ENCODE results near the gene PSD2.

The PSD2 gene

DNA sequence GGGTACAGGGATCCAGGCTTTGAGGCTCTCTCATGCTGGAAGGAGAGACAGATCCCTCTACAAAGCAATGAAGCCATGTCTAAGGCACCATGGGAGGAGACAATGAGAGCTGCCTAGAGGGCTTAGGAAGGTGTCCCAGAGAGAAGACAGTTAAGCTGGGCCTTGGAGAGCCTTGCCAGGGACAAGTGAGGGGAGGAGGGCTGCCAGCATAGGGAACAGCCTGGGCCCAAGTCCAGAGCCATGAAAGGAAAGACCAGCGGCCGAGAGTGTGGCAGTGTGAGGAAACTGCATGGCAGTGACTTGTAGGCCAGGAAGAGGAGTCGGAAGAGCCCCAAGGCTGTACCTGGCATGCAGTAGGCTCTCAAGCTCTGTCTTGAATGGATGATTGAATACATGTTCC lies 88.5 kb downstream of the PSD2 start:
- no peaks in the 10 kb centered on the region for H4K20me1 ChIP-seq (ENCODE audit: low read depth, low read length)
- no peaks in the 10 kb centered on the region for H3K79me2 ChIP-seq (ENCODE audit: insufficient read depth, low read length)
- H3K36me3 ChIP-seq (ENCODE audit: low read length), result no peaks in the 10 kb centered on the region
- H3K9ac ChIP-seq (ENCODE audit: low read length), result no peak overlapping the region
- H3K9me2 ChIP-seq (replicated peaks; ENCODE audit: insufficient read depth, low read length), result no peaks in the 10 kb centered on the region
- no peak overlapping the region for H3K27ac ChIP-seq (ENCODE audit: low read depth, low read length)
- H3F3A ChIP-seq (ENCODE audit: insufficient read depth), result no peaks in the 10 kb centered on the region
- H3K4me3 ChIP-seq (ENCODE audit: insufficient read depth, low read length, poor library complexity, severe bottlenecking), result no peak overlapping the region
- no peaks in the 10 kb centered on the region for H3K9me3 ChIP-seq (ENCODE audit: insufficient read depth, low read length)
- H3K4me2 ChIP-seq (ENCODE audit: low read depth, low read length, poor library complexity, severe bottlenecking), result no peak overlapping the region
- H2AFZ ChIP-seq (ENCODE audit: low read depth, low read length, severe bottlenecking), result no peak overlapping the region
- TF ChIP-seq, protein P1, sequence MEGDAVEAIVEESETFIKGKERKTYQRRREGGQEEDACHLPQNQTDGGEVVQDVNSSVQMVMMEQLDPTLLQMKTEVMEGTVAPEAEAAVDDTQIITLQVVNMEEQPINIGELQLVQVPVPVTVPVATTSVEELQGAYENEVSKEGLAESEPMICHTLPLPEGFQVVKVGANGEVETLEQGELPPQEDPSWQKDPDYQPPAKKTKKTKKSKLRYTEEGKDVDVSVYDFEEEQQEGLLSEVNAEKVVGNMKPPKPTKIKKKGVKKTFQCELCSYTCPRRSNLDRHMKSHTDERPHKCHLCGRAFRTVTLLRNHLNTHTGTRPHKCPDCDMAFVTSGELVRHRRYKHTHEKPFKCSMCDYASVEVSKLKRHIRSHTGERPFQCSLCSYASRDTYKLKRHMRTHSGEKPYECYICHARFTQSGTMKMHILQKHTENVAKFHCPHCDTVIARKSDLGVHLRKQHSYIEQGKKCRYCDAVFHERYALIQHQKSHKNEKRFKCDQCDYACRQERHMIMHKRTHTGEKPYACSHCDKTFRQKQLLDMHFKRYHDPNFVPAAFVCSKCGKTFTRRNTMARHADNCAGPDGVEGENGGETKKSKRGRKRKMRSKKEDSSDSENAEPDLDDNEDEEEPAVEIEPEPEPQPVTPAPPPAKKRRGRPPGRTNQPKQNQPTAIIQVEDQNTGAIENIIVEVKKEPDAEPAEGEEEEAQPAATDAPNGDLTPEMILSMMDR (IDR thresholded peaks at IDR 0.05; ENCODE audit: insufficient read depth, low read length, poor library complexity, severe bottlenecking), result no peak
- TF ChIP-seq EZH2phosphoT487 (conservative IDR thresholded peaks at IDR 0.05; ENCODE audit: low read length), result no peak
- no peaks in the 10 kb centered on the region for H3K27me3 ChIP-seq (ENCODE audit: low read length)

DNA sequence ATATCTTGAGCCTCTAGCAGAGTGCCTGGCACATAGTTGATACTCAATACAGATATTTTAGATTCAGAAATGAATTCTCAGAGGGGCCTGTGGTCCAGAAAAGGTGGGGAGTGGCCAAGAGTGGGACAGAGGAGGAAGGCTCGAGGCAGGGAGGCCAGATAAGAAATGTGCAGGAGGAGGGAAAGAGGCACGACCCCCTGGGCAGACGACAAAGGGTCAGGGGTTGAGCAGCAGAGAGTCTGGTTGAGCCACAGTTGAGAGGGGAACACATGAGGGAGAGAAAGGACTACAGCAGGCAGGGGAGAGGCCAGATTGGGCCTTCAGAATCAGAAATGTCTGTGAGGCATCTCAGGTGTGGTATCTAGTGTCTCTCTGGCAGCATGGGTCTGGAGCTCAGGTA lies 89.1 kb downstream of the PSD2 start:
- Histone ChIP-seq H3K9me2 (replicated peaks; ENCODE audit: insufficient read depth, low read length) (no peaks in the 10 kb centered on the region), H3K79me2 (ENCODE audit: insufficient read depth, low read length) (no peaks in the 10 kb centered on the region), H3K27ac (ENCODE audit: low read depth, low read length) (no peak overlapping the region), H3K4me3 (ENCODE audit: insufficient read depth, low read length, poor library complexity, severe bottlenecking) (no peak overlapping the region), H3F3A (ENCODE audit: insufficient read depth) (no peaks in the 10 kb centered on the region), H3K4me2 (ENCODE audit: low read depth, low read length, poor library complexity, severe bottlenecking) (no peak overlapping the region), H3K9me3 (ENCODE audit: insufficient read depth, low read length) (no peaks in the 10 kb centered on the region), H4K20me1 (ENCODE audit: low read depth, low read length) (no peaks in the 10 kb centered on the region), H3K9ac (ENCODE audit: low read length) (no peak overlapping the region), H2AFZ (ENCODE audit: low read depth, low read length, severe bottlenecking) (no peak overlapping the region), H3K36me3 (ENCODE audit: low read length) (no peaks in the 10 kb centered on the region), H3K27me3 (ENCODE audit: low read length) (no peaks in the 10 kb centered on the region)
- TF ChIP-seq, protein P1 (IDR thresholded peaks at IDR 0.05; ENCODE audit: insufficient read depth, low read length, poor library complexity, severe bottlenecking), result no peak
- TF ChIP-seq EZH2phosphoT487 (conservative IDR thresholded peaks at IDR 0.05; ENCODE audit: low read length), result no peak

DNA sequence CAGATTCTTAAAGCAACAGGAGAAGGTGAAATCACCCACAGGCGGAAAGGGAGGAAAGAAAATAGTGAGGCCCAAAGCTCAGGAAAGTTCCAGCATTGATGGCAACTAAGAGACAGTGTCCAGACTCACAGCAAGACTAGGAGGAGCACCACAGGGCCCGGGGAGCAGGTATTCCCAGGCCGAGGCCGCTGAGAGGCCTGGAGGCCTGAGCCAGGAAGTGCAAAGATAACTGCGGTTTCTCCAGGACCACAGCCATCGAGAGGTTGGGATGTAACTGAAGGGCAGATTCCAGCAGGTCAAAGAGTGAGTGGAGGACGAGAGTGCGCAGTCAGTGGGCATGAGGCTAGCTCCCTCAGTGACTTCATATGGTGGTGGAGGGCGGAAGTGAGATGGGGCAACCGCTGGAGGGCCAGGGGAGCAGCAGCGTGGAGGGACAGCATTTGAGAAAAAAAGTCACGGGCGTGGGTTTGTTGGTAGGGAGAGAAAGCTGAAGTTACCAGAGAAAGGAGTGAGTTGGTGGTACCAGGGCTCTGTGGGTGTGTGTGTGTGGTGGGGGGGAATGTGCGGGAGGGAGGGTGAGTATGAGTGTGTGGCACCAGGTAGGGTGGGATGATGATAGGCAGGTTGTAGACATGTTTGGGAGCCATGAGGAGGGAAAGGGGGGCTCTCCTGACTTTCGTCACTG lies 89.7 kb downstream of the PSD2 start:
- no peak overlapping the region for H3K9ac ChIP-seq (ENCODE audit: low read length)
- H3F3A ChIP-seq (ENCODE audit: insufficient read depth), result no peaks in the 10 kb centered on the region
- H3K79me2 ChIP-seq (ENCODE audit: insufficient read depth, low read length), result no peaks in the 10 kb centered on the region
- H3K4me2 ChIP-seq (ENCODE audit: low read depth, low read length, poor library complexity, severe bottlenecking), result no peak overlapping the region
- H3K4me3 ChIP-seq (ENCODE audit: insufficient read depth, low read length, poor library complexity, severe bottlenecking), result no peak overlapping the region
- H3K27me3 ChIP-seq (ENCODE audit: low read length), result no peaks in the 10 kb centered on the region
- H4K20me1 ChIP-seq (ENCODE audit: low read depth, low read length), result no peaks in the 10 kb centered on the region
- H2AFZ ChIP-seq (ENCODE audit: low read depth, low read length, severe bottlenecking), result no peak overlapping the region
- no peaks in the 10 kb centered on the region for H3K9me2 ChIP-seq (replicated peaks; ENCODE audit: insufficient read depth, low read length)
- H3K36me3 ChIP-seq (ENCODE audit: low read length), result no peaks in the 10 kb centered on the region
- no peak for TF ChIP-seq EZH2phosphoT487 (conservative IDR thresholded peaks at IDR 0.05; ENCODE audit: low read length)
- TF ChIP-seq, protein P1 (IDR thresholded peaks at IDR 0.05; ENCODE audit: insufficient read depth, low read length, poor library complexity, severe bottlenecking), result no peak
- H3K27ac ChIP-seq (ENCODE audit: low read depth, low read length), result no peak overlapping the region
- no peaks in the 10 kb centered on the region for H3K9me3 ChIP-seq (ENCODE audit: insufficient read depth, low read length)
